B cell (primary cell): ENCODE results near the gene TMEM126A. TPM values are rescaled to one million over a fixed set of nuclear protein-coding genes. Genes with fewer than 3 reads are reported as not detected.
A peak's percentile ranks its signal among the peaks of the same experiment; 100 is the strongest.

Experiments used
- ATAC-seq: fragments of 200-7000 bp; cut with Tn5 transposase; one replicate; pipeline ENCODE4 v1.10.0; 2021; ENCODE audit warnings: low read depth, mild to moderate bottlenecking, moderate number of reproducible peaks, moderate library complexity
- CTCF ChIA-PET: fragments of 350-600 bp; sonication (Branson Sonifier 250); formaldehyde crosslinking; loops from one replicate; lab custom pipeline; 2021; ENCODE audit warnings: antibody characterized with exemption, inconsistent platforms; lab: Charles Lee
- POLR2A ChIA-PET: fragments of 350-600 bp; sonication (Branson Sonifier 250); formaldehyde crosslinking; loops from one replicate; lab custom pipeline; 2021; ENCODE audit warnings: antibody characterized with exemption; lab: Charles Lee
- DNase-seq: peaks from one replicate; pipeline ENCODE4 v3.0.0; 2013
- H2AFZ ChIP-seq: 2 replicates; pipeline ENCODE4 v1.6.1; 2012; ENCODE audit warnings: mild to moderate bottlenecking, low read depth, low read length; ENCODE audit not compliant: insufficient read depth, poor library complexity, severe bottlenecking
- H3K27ac ChIP-seq, 2 donors: 1 replicate in 1 of 2; 2 replicates in 1 of 2; pipeline ENCODE4 v1.5.1; 2012 to 2013; ENCODE audit warnings: low read length in 2 of 2, mild to moderate bottlenecking in 2 of 2, moderate library complexity in 1 of 2
- H3K27me3 ChIP-seq, 4 experiments: fragments of 200-600 bp in 1 of 4; sonication (generic) in 1 of 4; replicated peaks in 1 of 4; 1 replicate in 2 of 4; 2 replicates in 2 of 4; pipeline versions ENCODE4 v1.6.1 to v1.7.0; 2013 to 2016; ENCODE audit warnings: low read length in 3 of 4, mild to moderate bottlenecking in 2 of 4, mixed read lengths in 1 of 4, moderate library complexity in 1 of 4; ENCODE audit not compliant: insufficient read depth in 4 of 4, control insufficient read depth in 3 of 4; ENCODE audit errors: control extremely low read depth in 1 of 4
- H3K36me3 ChIP-seq, 2 experiments: replicated peaks in 1 of 2; 1 replicate in 1 of 2; 2 replicates in 1 of 2; pipeline versions ENCODE4 v1.6.1 to v1.7.1; 2013; ENCODE audit warnings: low read length in 1 of 2; ENCODE audit not compliant: insufficient read depth in 2 of 2, control insufficient read depth in 1 of 2; ENCODE audit errors: control extremely low read depth in 1 of 2, extremely low read depth in 1 of 2
- H3K4me1 ChIP-seq, 2 donors: fragments of 200-600 bp in 1 of 2; sonication (generic) in 1 of 2; 1 replicate in 1 of 2; 2 replicates in 1 of 2; pipeline versions ENCODE4 v1.5.1 to v1.6.1; 2013 to 2017; ENCODE audit warnings: low read length in 2 of 2; ENCODE audit not compliant: control insufficient read depth in 2 of 2, insufficient read depth in 2 of 2
- H3K4me2 ChIP-seq: replicated peaks from 2 replicates; pipeline ENCODE3; 2012; ENCODE audit warnings: mild to moderate bottlenecking, low read depth, low read length; ENCODE audit not compliant: poor library complexity, severe bottlenecking
- H3K4me3 ChIP-seq, 5 experiments: fragments of 200-600 bp in 1 of 5; sonication (generic) in 1 of 5; 1 replicate in 3 of 5; 2 replicates in 2 of 5; pipeline versions ENCODE4 v1.5.1 to v1.7.0; 2011 to 2016; ENCODE audit warnings: low read length in 4 of 5, mild to moderate bottlenecking in 4 of 5, low read depth in 2 of 5, control low read depth in 1 of 5, moderate library complexity in 1 of 5; ENCODE audit not compliant: insufficient read depth in 1 of 5; ENCODE audit errors: control extremely low read depth in 1 of 5, extremely low read depth in 1 of 5
- H3K79me2 ChIP-seq: fragments of 200-600 bp; sonication (generic); one replicate; pipeline ENCODE4 v1.6.0; 2016; ENCODE audit warnings: low read length; ENCODE audit not compliant: control insufficient read depth, insufficient read depth
- H3K9ac ChIP-seq: fragments of 200-600 bp; sonication (generic); 2 replicates; pipeline ENCODE4 v1.6.1; 2017; ENCODE audit warnings: mild to moderate bottlenecking, low read length, moderate library complexity
- H3K9me3 ChIP-seq, 3 donors: one replicate each; pipeline versions ENCODE4 v1.6.1 to v1.7.1; 2013; ENCODE audit warnings: low read length in 2 of 3; ENCODE audit not compliant: control insufficient read depth in 2 of 3, insufficient read depth in 1 of 3; ENCODE audit errors: control extremely low read depth in 1 of 3
- H4K20me1 ChIP-seq: 2 replicates; pipeline ENCODE4 v1.6.0; 2012; ENCODE audit warnings: mild to moderate bottlenecking, low read length; ENCODE audit not compliant: insufficient read depth, control insufficient read depth, poor library complexity, severe bottlenecking
- H3K27ac Mint-ChIP-seq: one replicate; pipeline ENCODE4 v1.8.0; 2021; ENCODE audit warnings: mixed read lengths
- H3K27me3 Mint-ChIP-seq: one replicate; pipeline ENCODE4 v1.8.0; 2021; ENCODE audit warnings: mixed read lengths
- H3K4me1 Mint-ChIP-seq: one replicate; pipeline ENCODE4 v1.8.0; 2021; ENCODE audit warnings: mixed read lengths
- H3K4me3 Mint-ChIP-seq: one replicate; pipeline ENCODE4 v1.8.0; 2021; ENCODE audit warnings: mixed read lengths
- H3K9me3 Mint-ChIP-seq: one replicate; pipeline ENCODE4 v1.8.0; 2022; ENCODE audit warnings: mixed read lengths; ENCODE audit not compliant: insufficient read depth
- CTCF ChIP-seq: fragments of 200-600 bp; IDR thresholded peaks from one replicate; pipeline ENCODE4 v1.8.0; 2022; ENCODE audit warnings: antibody characterized with exemption, mild to moderate bottlenecking
- EZH2 ChIP-seq: IDR thresholded peaks from 2 replicates; pipeline ENCODE4 v1.6.1; 2012; ENCODE audit warnings: borderline replicate concordance, low read depth, mild to moderate bottlenecking, moderate library complexity, low read length; ENCODE audit not compliant: insufficient read depth, poor library complexity, severe bottlenecking
- WGBS: methylation state at CpG from one replicate; pipeline ENCODE4 v1.1.5; 2013; ENCODE audit warnings: missing lambda C conversion rate; ENCODE audit not compliant: insufficient coverage; 5-methylcytosine and 5-hydroxymethylcytosine counted together
- intact Hi-C: fragments of 100-400 bp; cut with micrococcal nuclease; formaldehyde crosslinking; loops from one replicate; pipeline ENCODE4 v1.10.0; 2022
- polyA plus RNA-seq: library from polyadenylated mRNA; depleted of rRNA; stranded (reverse); fragments of >200 nt; gene quantifications from 2 replicates; pipeline ENCODE4 v1.2.3, GENCODE V29; 2012
- total RNA-seq, 2 donors: library from RNA; stranded (reverse); fragments of 120-200 nt in 1 of 2; gene quantifications; 1 replicate in 1 of 2; 2 replicates in 1 of 2; pipeline versions ENCODE4 v1.2.3 to v1.2.4, GENCODE V29; 2013 to 2022

The TMEM126A gene
- total and polyA plus RNA-seq, 2 donors (not counting 1 experiment from before 2014, with no cell fraction given) = 15.8 to 19.1 TPM

- intact Hi-C loops = no loop called here
- H3K36me3 ChIP-seq = no peaks in the 10 kb centered on the region
- ATAC-seq (no peak), DNase-seq (no peak)
- TF ChIP-seq CTCF = peak; percentile 13
- TF ChIP-seq EZH2 = no peak
- H3K9me3 ChIP-seq = no peaks in the 10 kb centered on the region
- 83% methylated on average over 1 of the region's 1 CpG for WGBS
- peaks cover 6% of the 10 kb centered on the region for H3K4me1 Mint-ChIP-seq
- H3K9me3 Mint-ChIP-seq = no peaks in the 10 kb centered on the region
- H3K4me3 Mint-ChIP-seq = no peak overlapping the region
- no peaks in the 10 kb centered on the region for H3K27me3 ChIP-seq
- H3K27ac Mint-ChIP-seq = no peak overlapping the region
- no peak overlapping the region for H3K4me3 ChIP-seq
- no peak overlapping the region for H3K4me2 ChIP-seq
- H4K20me1 ChIP-seq = no peaks in the 10 kb centered on the region
- CTCF ChIA-PET = no interaction called here
- POLR2A ChIA-PET = interaction anchor here (0.7 kb wide), 1 partner anchor 359 kb away, joined by 4 read pairs; no protein-coding TSS in a partner anchor
- no peaks in the 10 kb centered on the region for H3K27me3 Mint-ChIP-seq
- no peaks in the 10 kb centered on the region for H3K79me2 ChIP-seq
- H3K4me1 ChIP-seq = peaks cover 1 to 2% of the 10 kb centered on the region in 2 donors
- H3K9ac ChIP-seq = no peak overlapping the region
- no peak overlapping the region for H2AFZ ChIP-seq
- no peak overlapping the region for H3K27ac ChIP-seq
Observed at GRCh38 chr11:85694385-85694980, 46.7 kb downstream of the TMEM126A start.

- Mint-ChIP-seq H3K4me1 (peaks cover 16% of the 10 kb centered on the region), H3K27ac (no peak overlapping the region), H3K27me3 (no peaks in the 10 kb centered on the region), H3K4me3 (no peak overlapping the region), H3K9me3 (no peaks in the 10 kb centered on the region)
- Histone ChIP-seq H3K27ac (no peak overlapping the region), H3K4me2 (no peak overlapping the region), H2AFZ (no peak overlapping the region), H3K79me2 (no peaks in the 10 kb centered on the region), H3K27me3 (no peaks in the 10 kb centered on the region), H3K36me3 (no peaks in the 10 kb centered on the region), H3K9ac (no peak overlapping the region), H3K4me1 (peaks cover 12% of the 10 kb centered on the region in 2 donors), H3K4me3 (no peak overlapping the region), H4K20me1 (no peaks in the 10 kb centered on the region), H3K9me3 (no peaks in the 10 kb centered on the region)
- no peak for DNase-seq
- intact Hi-C loops = no loop called here
- ChIA-PET POLR2A (no interaction called here), CTCF (interaction anchor here (1.0 kb wide), 1 partner anchor 12 kb away, joined by 3 read pairs; no protein-coding TSS in a partner anchor)
- TF ChIP-seq EZH2 = no peak
- no peak for TF ChIP-seq CTCF
- no peak for ATAC-seq
Observed at GRCh38 chr11:85695546-85695945, 47.8 kb downstream of the TMEM126A start.
